Testis (tissue), 2 donors: ENCODE results near the gene MDGA2.

Experiments
- CTCF ChIP-seq, 3 experiments: fragments of 450-650 bp in 2 of 3; fragments of 200-600 bp in 1 of 3; sonication (generic) in 1 of 3; IDR thresholded peaks; one replicate each; pipeline ENCODE4 v1.5.1; 2016 to 2019; ENCODE audit warnings: antibody characterized with exemption in 3 of 3, mild to moderate bottlenecking in 2 of 3, moderate library complexity in 1 of 3
- POLR2A ChIP-seq: fragments of 450-650 bp; IDR thresholded peaks from one replicate; pipeline ENCODE4 v1.6.1; 2017; ENCODE audit warnings: antibody characterized with exemption, mild to moderate bottlenecking, moderate library complexity

- no peak for TF ChIP-seq POLR2A
- no peak for TF ChIP-seq CTCF (IDR thresholded peaks at IDR 0.05)
These were observed 18.3 kb downstream of the MDGA2 start for GRCh38 chr14:47657143-47657542.
